Activated T-cell treated with anti-CD3 and anti-CD28 coated beads, Interleukin-2, amount 50 U/mL, for 1 hour (primary cell): ENCODE measurements around the gene LGI1.

Experiments used
- DNase-seq: peaks from one replicate; pipeline ENCODE4 v3.0.0-alpha.2; 2020

Gene LGI1

GRCh38 chr10:93757801-93758507 is at the start of gene LGI1:
Gene LGI1 (plus strand): TSS chr10:93757936. CDS start chr10:93758145, 209 bp downstream.
- no peak for DNase-seq

GRCh38 chr10:93710333-93710909 is 47.3 kb upstream of the LGI1 start:
- DNase-seq, result no peak

- no peak for DNase-seq
Observed at GRCh38 chr10:93711891-93712290, 45.8 kb upstream of the LGI1 start.

- DNase-seq, result no peak
Observed at GRCh38 chr10:93712593-93712992, 45.1 kb upstream of the LGI1 start.

GRCh38 chr10:93715345-93715744 is 42.4 kb upstream of the LGI1 start:
- DNase-seq, result no peak

- DNase-seq, result no peak
Observed at GRCh38 chr10:93716766-93717165, 41.0 kb upstream of the LGI1 start.

GRCh38 chr10:93718937-93719725 is 38.6 kb upstream of the LGI1 start:
- no peak for DNase-seq

GRCh38 chr10:93719901-93720300 is 37.8 kb upstream of the LGI1 start:
- DNase-seq, result no peak

- DNase-seq, result no peak
Observed at GRCh38 chr10:93722550-93722949, 35.2 kb upstream of the LGI1 start.

GRCh38 chr10:93723153-93723552 is 34.6 kb upstream of the LGI1 start:
- DNase-seq, result no peak

GRCh38 chr10:93726024-93726423 is 31.7 kb upstream of the LGI1 start:
- no peak for DNase-seq

- DNase-seq, result no peak
Observed at GRCh38 chr10:93741367-93741766, 16.4 kb upstream of the LGI1 start.

GRCh38 chr10:93742633-93743349 is 14.9 kb upstream of the LGI1 start:
- no peak for DNase-seq

- DNase-seq, result no peak
Observed at GRCh38 chr10:93745408-93746065, 12.2 kb upstream of the LGI1 start.

- DNase-seq, result no peak
Observed at GRCh38 chr10:93746844-93747284, 10.9 kb upstream of the LGI1 start.

GRCh38 chr10:93749218-93749799 is 8.4 kb upstream of the LGI1 start:
- no peak for DNase-seq

GRCh38 chr10:93751124-93751523 is 6.6 kb upstream of the LGI1 start:
- DNase-seq, result no peak

- no peak for DNase-seq
Observed at GRCh38 chr10:93751832-93752231, 5.9 kb upstream of the LGI1 start.

- no peak for DNase-seq
Observed at GRCh38 chr10:93752761-93753160, 5.0 kb upstream of the LGI1 start.

- no peak for DNase-seq
Observed at GRCh38 chr10:93753621-93754250, 4.0 kb upstream of the LGI1 start.

GRCh38 chr10:93754761-93755160 is 3.0 kb upstream of the LGI1 start:
- no peak for DNase-seq
